Right hindlimb (tissue), 1 donor: ENCODE data around the gene FOCAD.
A peak's percentile ranks its signal among the peaks of the same experiment; 100 is the strongest.
"Not testable (repeated sequence)": the region's sequence is repeated elsewhere in the genome, so short reads cannot be mapped to it uniquely, and the experiment has no call there.

Experiments used
- DNase-seq: peaks from one replicate; pipeline ENCODE4 v3.0.0-alpha.2; 2018

FOCAD gene

GRCh38 chr9:20884985-20885593 lies 201.0 kb downstream of the FOCAD start:
- DNase-seq = peak; percentile 36

GRCh38 chr9:20898885-20899554 lies 215.0 kb downstream of the FOCAD start:
- no peak for DNase-seq

GRCh38 chr9:20903212-20903611 lies 219.2 kb downstream of the FOCAD start:
- no peak for DNase-seq

GRCh38 chr9:20904995-20905394 lies 220.9 kb downstream of the FOCAD start:
- DNase-seq = no peak

GRCh38 chr9:20906326-20906725 lies 222.3 kb downstream of the FOCAD start:
- no peak for DNase-seq

GRCh38 chr9:20908461-20908860 lies 224.4 kb downstream of the FOCAD start:
- no peak for DNase-seq

- no peak for DNase-seq
Measured at GRCh38 chr9:20914556-20914955, 230.5 kb downstream of the FOCAD start.

GRCh38 chr9:20921362-20921761 lies 237.3 kb downstream of the FOCAD start:
- no peak for DNase-seq

GRCh38 chr9:20925256-20926045 lies 241.4 kb downstream of the FOCAD start:
- DNase-seq = no peak

GRCh38 chr9:20929276-20929675 lies 245.2 kb downstream of the FOCAD start:
- no peak for DNase-seq

- no peak for DNase-seq
Measured at GRCh38 chr9:20930836-20931235, 246.8 kb downstream of the FOCAD start.

GRCh38 chr9:20940447-20941173 lies 256.6 kb downstream of the FOCAD start:
- DNase-seq = no peak

- peak; percentile 41 for DNase-seq
Measured at GRCh38 chr9:20941174-20941690, 257.2 kb downstream of the FOCAD start.

GRCh38 chr9:20944507-20944906 lies 260.4 kb downstream of the FOCAD start:
- DNase-seq = no peak

- no peak for DNase-seq
Measured at GRCh38 chr9:20945269-20945668, 261.2 kb downstream of the FOCAD start.

GRCh38 chr9:20945856-20946255 lies 261.8 kb downstream of the FOCAD start:
- DNase-seq = no peak

GRCh38 chr9:20948703-20949102 lies 264.6 kb downstream of the FOCAD start:
- no peak for DNase-seq

GRCh38 chr9:20950707-20951106 lies 266.6 kb downstream of the FOCAD start:
- DNase-seq = no peak

- no peak for DNase-seq
Measured at GRCh38 chr9:20962536-20963225, 278.6 kb downstream of the FOCAD start.

GRCh38 chr9:20972684-20973083 lies 288.6 kb downstream of the FOCAD start:
- DNase-seq = no peak

GRCh38 chr9:20973246-20973947 lies 289.3 kb downstream of the FOCAD start:
- not testable (repeated sequence) for DNase-seq
